ENCODE measurements around the gene TMEM8B.

DNA sequence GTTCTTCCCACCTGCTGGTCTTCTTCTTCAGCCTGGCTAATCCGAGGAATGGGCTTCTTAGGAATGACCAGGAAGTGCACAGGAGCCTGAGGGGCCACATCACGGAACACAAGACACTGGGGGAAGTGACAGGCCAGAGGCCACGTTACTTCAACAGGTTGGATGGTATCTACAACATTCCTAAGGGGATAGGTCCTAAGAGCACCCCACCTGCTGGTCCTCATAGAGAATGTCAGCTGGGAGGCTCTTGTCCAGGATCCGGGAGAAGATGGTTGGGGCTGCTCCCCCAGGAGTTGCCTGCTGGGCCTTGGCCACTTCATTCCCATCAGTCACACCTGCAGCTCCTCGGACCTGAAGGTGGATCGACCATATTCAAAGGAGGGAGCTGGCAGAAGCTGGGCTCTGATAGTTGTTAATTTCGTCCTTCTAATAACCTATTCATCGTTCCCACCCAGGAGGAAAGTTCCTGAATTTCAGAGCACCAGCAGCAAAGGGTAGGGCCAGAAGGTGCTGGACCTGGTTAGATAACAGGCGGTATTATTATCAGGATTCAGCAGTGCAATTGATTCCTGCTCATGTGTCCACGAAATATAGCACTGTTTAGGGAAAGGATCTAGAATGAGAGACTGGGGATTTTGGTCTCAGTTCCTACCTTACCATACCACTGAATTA lies 15.5 kb upstream of the TMEM8B start:
- TF ChIP-seq EP300 (IDR thresholded peaks at IDR 0.05) (no peak), POLR2AphosphoS5 (IDR thresholded peaks at IDR 0.05) (no peak), POLR2A (IDR thresholded peaks at IDR 0.05) (no peak)
- TF ChIP-seq, protein P1, sequence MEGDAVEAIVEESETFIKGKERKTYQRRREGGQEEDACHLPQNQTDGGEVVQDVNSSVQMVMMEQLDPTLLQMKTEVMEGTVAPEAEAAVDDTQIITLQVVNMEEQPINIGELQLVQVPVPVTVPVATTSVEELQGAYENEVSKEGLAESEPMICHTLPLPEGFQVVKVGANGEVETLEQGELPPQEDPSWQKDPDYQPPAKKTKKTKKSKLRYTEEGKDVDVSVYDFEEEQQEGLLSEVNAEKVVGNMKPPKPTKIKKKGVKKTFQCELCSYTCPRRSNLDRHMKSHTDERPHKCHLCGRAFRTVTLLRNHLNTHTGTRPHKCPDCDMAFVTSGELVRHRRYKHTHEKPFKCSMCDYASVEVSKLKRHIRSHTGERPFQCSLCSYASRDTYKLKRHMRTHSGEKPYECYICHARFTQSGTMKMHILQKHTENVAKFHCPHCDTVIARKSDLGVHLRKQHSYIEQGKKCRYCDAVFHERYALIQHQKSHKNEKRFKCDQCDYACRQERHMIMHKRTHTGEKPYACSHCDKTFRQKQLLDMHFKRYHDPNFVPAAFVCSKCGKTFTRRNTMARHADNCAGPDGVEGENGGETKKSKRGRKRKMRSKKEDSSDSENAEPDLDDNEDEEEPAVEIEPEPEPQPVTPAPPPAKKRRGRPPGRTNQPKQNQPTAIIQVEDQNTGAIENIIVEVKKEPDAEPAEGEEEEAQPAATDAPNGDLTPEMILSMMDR (IDR thresholded peaks at IDR 0.05) = no peak

Measured in sigmoid colon (tissue), 4 donors.